Testis (tissue), 2 donors: ENCODE data around the gene DNAJA4.

Experiments used
- POLR2A ChIP-seq: fragments of 450-650 bp; IDR thresholded peaks from one replicate; pipeline ENCODE4 v1.6.1; 2017; ENCODE audit warnings: antibody characterized with exemption, mild to moderate bottlenecking, moderate library complexity
- TF ChIP-seq, protein P1 (sequence below), 3 experiments: fragments of 450-650 bp in 2 of 3; fragments of 200-600 bp in 1 of 3; sonication (generic) in 1 of 3; IDR thresholded peaks; one replicate each; pipeline ENCODE4 v1.5.1; 2016 to 2019; ENCODE audit warnings: antibody characterized with exemption in 3 of 3, mild to moderate bottlenecking in 2 of 3, moderate library complexity in 1 of 3

DNA sequence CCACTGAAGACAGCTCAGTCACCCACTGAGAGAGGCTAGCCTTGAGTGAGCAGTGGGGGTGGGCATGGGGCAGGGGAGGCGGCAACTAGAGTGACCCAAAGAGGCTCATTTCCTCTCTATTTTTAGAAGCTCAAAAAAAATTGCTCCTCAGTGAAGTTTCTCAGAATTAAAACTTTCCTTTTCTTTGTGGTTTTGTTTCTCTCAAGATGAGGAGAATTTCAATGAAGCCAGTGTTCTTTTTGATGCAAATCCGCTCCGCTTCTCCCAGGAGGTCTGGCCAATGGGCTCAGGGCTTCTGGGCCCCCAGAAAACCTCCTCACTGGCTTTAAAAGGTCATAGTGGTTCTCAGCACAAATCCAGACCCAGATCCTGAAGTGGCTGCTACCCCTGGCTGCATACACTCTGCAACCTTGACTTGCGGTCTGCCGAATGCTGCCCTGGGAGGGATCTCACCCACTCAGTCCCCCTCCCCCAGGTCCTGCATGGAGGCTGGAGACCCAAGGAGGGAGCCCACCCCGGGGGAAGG is 29.8 kb upstream of the DNAJA4 start, which contains the start of gene ACSBG1:
- TF ChIP-seq, protein P1, sequence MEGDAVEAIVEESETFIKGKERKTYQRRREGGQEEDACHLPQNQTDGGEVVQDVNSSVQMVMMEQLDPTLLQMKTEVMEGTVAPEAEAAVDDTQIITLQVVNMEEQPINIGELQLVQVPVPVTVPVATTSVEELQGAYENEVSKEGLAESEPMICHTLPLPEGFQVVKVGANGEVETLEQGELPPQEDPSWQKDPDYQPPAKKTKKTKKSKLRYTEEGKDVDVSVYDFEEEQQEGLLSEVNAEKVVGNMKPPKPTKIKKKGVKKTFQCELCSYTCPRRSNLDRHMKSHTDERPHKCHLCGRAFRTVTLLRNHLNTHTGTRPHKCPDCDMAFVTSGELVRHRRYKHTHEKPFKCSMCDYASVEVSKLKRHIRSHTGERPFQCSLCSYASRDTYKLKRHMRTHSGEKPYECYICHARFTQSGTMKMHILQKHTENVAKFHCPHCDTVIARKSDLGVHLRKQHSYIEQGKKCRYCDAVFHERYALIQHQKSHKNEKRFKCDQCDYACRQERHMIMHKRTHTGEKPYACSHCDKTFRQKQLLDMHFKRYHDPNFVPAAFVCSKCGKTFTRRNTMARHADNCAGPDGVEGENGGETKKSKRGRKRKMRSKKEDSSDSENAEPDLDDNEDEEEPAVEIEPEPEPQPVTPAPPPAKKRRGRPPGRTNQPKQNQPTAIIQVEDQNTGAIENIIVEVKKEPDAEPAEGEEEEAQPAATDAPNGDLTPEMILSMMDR (IDR thresholded peaks at IDR 0.05): no peak
- TF ChIP-seq POLR2A: no peak
